Measurements from ENCODE around the gene DYNLT1.

Gene DYNLT1

DNA sequence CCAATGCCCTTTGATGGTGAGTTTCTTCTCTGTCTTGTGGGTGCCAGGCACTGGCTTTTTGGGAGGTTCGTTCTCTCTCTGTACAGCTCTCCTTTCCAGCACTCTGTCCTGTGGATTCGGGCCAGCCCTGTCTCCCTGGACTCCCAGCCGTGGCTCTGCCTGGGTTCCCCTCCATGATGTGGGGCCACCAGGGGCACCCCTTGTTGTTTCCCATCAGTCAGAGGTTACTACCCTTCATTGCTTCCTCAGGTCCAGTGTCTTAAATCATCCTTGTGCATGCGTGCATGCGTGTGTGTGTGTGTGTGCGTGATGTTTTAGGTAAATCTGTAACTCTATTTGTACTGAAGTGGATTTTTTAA is 40.5 kb downstream of the DYNLT1 start:
- H3K4me1 ChIP-seq (ENCODE audit: insufficient read depth, low read length): no peaks in the 10 kb centered on the region
- H3K4me3 ChIP-seq (ENCODE audit: low read length): no peak overlapping the region
- H3K9me3 ChIP-seq (ENCODE audit: insufficient read depth, low read depth, low read length): no peaks in the 10 kb centered on the region
- H3K27me3 ChIP-seq (ENCODE audit: insufficient read depth, low read length): no peaks in the 10 kb centered on the region
- H3K27ac ChIP-seq (ENCODE audit: low read depth, low read length): no peak overlapping the region
- 91% methylated on average over 6 of the region's 6 CpGs for WGBS
- peaks cover 53% of the 10 kb centered on the region for H3K36me3 ChIP-seq (ENCODE audit: insufficient read depth, low read length)
- H3K9ac ChIP-seq (ENCODE audit: low read depth, low read length): no peak overlapping the region

DNA sequence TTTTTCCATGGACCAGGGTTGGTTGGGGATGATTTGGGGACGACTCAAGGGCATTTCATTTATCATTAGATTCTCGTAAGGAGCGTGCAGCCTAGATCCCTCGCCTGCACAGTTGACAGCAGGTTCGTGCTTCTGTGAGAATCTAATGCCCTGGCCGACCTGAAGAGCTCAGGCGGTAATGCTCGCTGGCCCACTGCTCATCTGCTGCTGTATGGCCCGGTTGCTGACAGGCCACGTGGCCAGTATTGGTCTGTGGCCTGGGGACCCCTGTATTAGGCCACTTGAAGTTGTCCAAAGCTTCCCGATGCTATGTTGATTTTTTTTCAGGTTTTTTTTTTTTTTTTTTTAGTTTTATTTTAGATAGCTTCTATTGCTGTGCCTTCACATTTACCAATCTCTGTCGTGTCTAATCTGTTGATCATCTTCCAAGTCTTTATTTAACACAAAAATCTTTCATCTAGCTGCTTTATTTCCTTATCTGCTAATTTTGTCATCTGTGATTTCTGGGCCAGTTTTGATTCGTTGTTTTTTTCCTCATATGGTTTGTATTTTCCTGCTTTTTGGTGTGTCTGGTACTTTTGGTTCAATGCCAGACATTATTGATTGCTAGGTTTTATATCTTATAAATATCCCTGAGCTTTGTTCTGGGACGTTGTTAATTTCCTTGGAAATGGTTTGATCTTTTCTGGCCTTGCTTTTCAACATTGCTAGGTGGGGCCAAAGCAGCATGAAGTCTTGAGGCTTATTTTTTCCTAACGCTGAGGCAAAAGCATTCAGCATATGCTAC is 41.1 kb downstream of the DYNLT1 start:
- no peaks in the 10 kb centered on the region for H3K4me1 ChIP-seq (ENCODE audit: insufficient read depth, low read length)

DNA sequence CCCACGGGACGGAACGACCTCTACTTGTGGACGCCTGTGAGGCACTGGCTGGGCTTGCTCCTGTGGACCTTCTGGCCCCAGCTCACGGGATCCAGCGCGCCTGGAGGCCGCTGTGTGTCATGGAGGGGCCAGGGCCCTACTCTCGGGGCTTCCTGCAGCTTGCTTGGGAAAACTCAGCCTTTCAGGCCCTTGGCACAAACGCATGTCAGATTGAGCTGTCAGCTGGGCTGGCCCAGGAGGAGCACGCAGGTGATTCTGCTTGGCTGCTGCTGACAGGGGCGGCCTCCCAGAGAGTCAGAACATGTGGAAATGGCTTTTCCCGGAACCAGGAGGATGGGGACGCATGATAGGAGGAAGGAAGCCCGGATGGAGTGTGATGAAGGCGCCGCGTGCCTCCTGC is 44.9 kb downstream of the DYNLT1 start:
- H3K9me3 ChIP-seq (ENCODE audit: insufficient read depth, low read depth, low read length): no peaks in the 10 kb centered on the region
- H3K9ac ChIP-seq (ENCODE audit: low read depth, low read length): no peak overlapping the region
- peaks cover 54% of the 10 kb centered on the region for H3K36me3 ChIP-seq (ENCODE audit: insufficient read depth, low read length)
- no peak overlapping the region for H3K4me3 ChIP-seq (ENCODE audit: low read length)
- no peak overlapping the region for H3K27ac ChIP-seq (ENCODE audit: low read depth, low read length)
- H3K4me1 ChIP-seq (ENCODE audit: insufficient read depth, low read length): no peaks in the 10 kb centered on the region
- 96% methylated on average over 18 of the region's 18 CpGs for WGBS
- H3K27me3 ChIP-seq (ENCODE audit: insufficient read depth, low read length): no peaks in the 10 kb centered on the region

More for the DNA sequence above, 41.1 kb downstream of the DYNLT1 start:
- H3K9ac ChIP-seq (ENCODE audit: low read depth, low read length): no peak overlapping the region
- H3K36me3 ChIP-seq (ENCODE audit: insufficient read depth, low read length): peaks cover 49% of the 10 kb centered on the region
- 92% methylated on average over 14 of the region's 15 CpGs for WGBS
- H3K27me3 ChIP-seq (ENCODE audit: insufficient read depth, low read length): no peaks in the 10 kb centered on the region
- no peak overlapping the region for H3K4me3 ChIP-seq (ENCODE audit: low read length)
- no peak overlapping the region for H3K27ac ChIP-seq (ENCODE audit: low read depth, low read length)
- no peaks in the 10 kb centered on the region for H3K9me3 ChIP-seq (ENCODE audit: insufficient read depth, low read depth, low read length)

DNA sequence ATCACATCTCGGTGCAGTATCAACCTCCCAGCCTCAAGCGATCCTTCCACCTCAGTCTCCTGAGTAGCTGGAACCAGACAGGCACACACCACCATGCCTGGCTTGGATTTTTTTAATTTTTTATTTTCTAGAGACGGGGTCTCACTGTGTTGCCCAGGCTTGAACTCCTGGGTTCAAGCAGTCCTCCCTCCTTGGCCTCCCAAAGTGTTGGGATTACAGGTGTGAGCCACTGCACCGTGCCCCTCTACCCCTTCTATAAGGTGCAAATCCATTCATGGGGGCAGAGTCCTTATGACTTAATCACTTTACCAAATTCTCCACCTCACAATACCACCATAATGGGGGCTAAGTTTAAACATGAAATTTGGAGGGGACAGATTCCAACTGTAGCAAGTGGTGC is 47.0 kb downstream of the DYNLT1 start:
- Histone ChIP-seq H3K36me3 (ENCODE audit: insufficient read depth, low read length) (peaks cover 67% of the 10 kb centered on the region), H3K4me1 (ENCODE audit: insufficient read depth, low read length) (no peaks in the 10 kb centered on the region), H3K9ac (ENCODE audit: low read depth, low read length) (no peak overlapping the region), H3K27ac (ENCODE audit: low read depth, low read length) (no peak overlapping the region), H3K9me3 (ENCODE audit: insufficient read depth, low read depth, low read length) (no peaks in the 10 kb centered on the region), H3K27me3 (ENCODE audit: insufficient read depth, low read length) (no peaks in the 10 kb centered on the region), H3K4me3 (ENCODE audit: low read length) (no peak overlapping the region)
- 95% methylated on average over 4 of the region's 4 CpGs for WGBS

DNA sequence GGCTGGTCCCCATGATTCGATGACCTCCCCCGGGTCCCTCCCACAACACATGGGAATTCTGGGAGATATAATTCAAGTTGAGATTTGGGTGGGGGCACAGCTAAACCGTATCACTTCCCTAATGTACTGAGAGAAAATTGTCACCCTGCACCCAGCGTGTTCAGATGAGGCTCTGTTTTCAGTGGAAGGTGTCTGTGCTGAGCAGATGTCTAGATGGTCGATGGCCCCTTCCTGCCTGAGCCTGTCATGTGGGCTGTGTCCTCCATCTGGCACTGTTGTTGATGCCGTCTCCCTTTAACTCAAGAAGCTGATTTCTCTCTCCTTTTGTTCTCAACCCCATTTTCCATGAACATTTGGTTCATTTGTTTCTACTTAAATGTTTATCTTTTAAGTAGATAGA is 47.7 kb downstream of the DYNLT1 start:
- 97% methylated on average over 6 of the region's 6 CpGs for WGBS
- no peaks in the 10 kb centered on the region for H3K4me1 ChIP-seq (ENCODE audit: insufficient read depth, low read length)
- H3K4me3 ChIP-seq (ENCODE audit: low read length): no peak overlapping the region
- H3K27me3 ChIP-seq (ENCODE audit: insufficient read depth, low read length): no peaks in the 10 kb centered on the region
- H3K27ac ChIP-seq (ENCODE audit: low read depth, low read length): no peak overlapping the region
- no peaks in the 10 kb centered on the region for H3K9me3 ChIP-seq (ENCODE audit: insufficient read depth, low read depth, low read length)
- no peak overlapping the region for H3K9ac ChIP-seq (ENCODE audit: low read depth, low read length)
- H3K36me3 ChIP-seq (ENCODE audit: insufficient read depth, low read length): peaks cover 70% of the 10 kb centered on the region

DNA sequence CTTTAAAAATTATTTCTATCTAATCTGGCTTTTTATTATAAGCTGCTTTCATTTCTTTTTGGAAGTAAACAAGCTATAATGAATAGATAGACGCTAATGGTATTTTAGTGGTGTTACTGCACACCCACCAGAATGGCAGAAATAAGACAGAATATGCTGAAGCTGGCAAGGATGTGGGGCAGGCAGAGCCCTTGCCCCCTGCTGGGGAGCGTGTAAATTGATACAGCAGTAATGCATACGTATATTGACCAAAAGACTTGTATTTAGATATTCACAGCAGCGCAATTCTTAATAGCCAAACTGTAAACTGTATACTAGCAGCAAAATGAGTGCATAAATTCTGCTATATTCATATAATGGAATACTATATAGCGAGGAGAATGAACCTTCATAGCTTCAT is 49.3 kb downstream of the DYNLT1 start:
- H3K27me3 ChIP-seq (ENCODE audit: insufficient read depth, low read length): no peaks in the 10 kb centered on the region
- H3K27ac ChIP-seq (ENCODE audit: low read depth, low read length): no peak overlapping the region
- no peak overlapping the region for H3K4me3 ChIP-seq (ENCODE audit: low read length)
- H3K9ac ChIP-seq (ENCODE audit: low read depth, low read length): no peak overlapping the region
- WGBS: 97% methylated on average over 5 of the region's 5 CpGs
- H3K4me1 ChIP-seq (ENCODE audit: insufficient read depth, low read length): no peaks in the 10 kb centered on the region
- peaks cover 81% of the 10 kb centered on the region for H3K36me3 ChIP-seq (ENCODE audit: insufficient read depth, low read length)
- no peaks in the 10 kb centered on the region for H3K9me3 ChIP-seq (ENCODE audit: insufficient read depth, low read depth, low read length)

DNA sequence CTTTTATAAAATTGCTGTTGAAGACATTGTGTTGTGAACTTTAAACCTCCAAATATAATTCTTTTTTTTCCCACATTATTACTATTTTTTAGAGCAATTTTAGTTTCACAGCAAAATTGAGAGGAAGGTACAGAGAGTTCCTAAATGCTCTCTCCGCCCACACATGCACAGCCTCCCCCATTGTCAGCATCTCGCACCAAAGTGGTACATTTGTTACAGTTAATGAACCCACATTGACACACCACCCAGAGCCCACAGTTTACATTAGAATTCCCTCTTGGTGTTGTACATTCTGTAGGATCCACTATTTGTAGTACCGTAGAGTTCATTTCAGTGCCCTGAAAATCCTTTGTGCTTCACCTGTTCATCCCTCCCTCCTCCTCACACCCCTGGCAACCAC is 50.9 kb downstream of the DYNLT1 start:
- Histone ChIP-seq H3K4me3 (ENCODE audit: low read length) (no peak overlapping the region), H3K27me3 (ENCODE audit: insufficient read depth, low read length) (no peaks in the 10 kb centered on the region), H3K27ac (ENCODE audit: low read depth, low read length) (no peak overlapping the region), H3K9me3 (ENCODE audit: insufficient read depth, low read depth, low read length) (no peaks in the 10 kb centered on the region), H3K36me3 (ENCODE audit: insufficient read depth, low read length) (peaks cover 87% of the 10 kb centered on the region), H3K9ac (ENCODE audit: low read depth, low read length) (no peak overlapping the region), H3K4me1 (ENCODE audit: insufficient read depth, low read length) (no peaks in the 10 kb centered on the region)
- WGBS: 94% methylated on average over 3 of the region's 3 CpGs

DNA sequence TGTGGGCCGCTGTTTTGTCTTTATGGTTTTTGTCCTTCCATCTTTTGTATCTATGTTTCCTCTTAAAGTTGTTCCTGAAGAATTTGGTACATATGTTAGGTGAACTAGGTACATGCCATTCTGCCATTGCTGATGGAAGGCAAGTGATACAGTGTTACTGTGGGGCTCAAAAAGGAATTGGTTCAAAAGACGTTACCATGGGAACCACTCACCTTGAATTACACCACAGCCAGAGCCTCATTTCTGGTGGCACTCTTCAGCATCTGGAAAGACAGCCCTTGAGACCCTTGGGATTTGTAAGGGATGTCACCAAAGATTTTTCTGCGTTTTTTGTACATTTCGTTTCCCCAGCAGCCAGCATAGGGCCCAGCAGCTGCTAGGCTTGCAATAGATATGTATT is 52.7 kb downstream of the DYNLT1 start:
- Histone ChIP-seq H3K9ac (ENCODE audit: low read depth, low read length) (no peak overlapping the region), H3K27ac (ENCODE audit: low read depth, low read length) (no peak overlapping the region), H3K4me1 (ENCODE audit: insufficient read depth, low read length) (no peaks in the 10 kb centered on the region), H3K27me3 (ENCODE audit: insufficient read depth, low read length) (no peaks in the 10 kb centered on the region), H3K36me3 (ENCODE audit: insufficient read depth, low read length) (peaks cover 89% of the 10 kb centered on the region), H3K9me3 (ENCODE audit: insufficient read depth, low read depth, low read length) (no peaks in the 10 kb centered on the region), H3K4me3 (ENCODE audit: low read length) (no peak overlapping the region)
- 96% methylated on average over 4 of the region's 4 CpGs for WGBS

DNA sequence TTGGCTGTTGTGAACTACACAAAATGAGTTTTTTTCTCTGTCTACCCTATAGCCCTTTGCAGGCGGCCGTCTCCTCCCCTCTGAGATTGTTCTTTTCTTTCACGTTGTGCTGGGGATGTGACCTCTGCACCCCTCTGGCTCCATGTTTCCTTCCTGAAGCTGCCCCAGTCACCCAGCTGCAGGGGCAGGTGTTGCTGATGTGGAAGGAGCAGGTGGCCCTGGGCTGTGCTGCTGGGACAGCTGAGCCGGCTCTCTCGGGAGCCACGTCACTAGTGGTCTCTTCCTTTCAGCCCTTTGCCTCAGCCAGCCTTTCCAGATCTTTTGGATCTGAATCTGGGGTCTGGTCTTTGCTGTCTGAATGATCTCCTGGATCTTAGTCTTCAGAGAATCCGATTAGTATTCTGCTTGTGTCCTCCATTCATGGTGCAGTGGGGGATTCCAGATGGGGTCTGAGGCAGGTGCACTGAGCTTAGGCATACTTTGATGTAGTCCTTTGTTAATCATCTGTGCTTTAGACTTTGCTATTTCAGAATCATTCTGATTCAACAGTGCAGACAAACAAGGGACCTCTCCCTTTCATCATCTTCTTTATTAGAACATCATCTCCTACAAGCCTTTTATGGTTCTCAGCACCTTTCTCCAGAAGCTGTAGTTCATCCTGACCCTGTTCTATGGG is 53.3 kb downstream of the DYNLT1 start:
- 86% methylated on average over 7 of the region's 7 CpGs for WGBS

DNA sequence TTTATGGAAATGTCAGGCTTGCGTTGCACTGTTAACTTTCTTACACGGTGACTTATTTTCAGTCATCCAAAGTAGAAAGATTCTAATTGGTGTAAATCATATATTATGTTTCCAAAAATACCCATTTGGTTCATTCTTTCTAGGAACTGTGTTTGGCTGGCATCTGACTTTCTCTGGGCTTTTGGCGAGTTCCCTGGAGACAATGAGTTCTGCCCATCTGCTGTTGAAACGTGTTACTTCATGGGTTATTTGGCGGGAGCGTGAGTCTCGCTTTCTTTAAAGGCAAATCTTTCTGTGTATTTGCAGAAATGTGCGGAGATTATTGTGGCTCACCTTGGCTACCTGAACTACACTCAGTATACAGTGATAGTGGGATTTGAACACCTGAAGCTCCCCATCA is 55.2 kb downstream of the DYNLT1 start:
- H3K36me3 ChIP-seq (ENCODE audit: insufficient read depth, low read length): peaks cover 92% of the 10 kb centered on the region
- H3K9me3 ChIP-seq (ENCODE audit: insufficient read depth, low read depth, low read length): no peaks in the 10 kb centered on the region
- no peak overlapping the region for H3K4me3 ChIP-seq (ENCODE audit: low read length)
- no peaks in the 10 kb centered on the region for H3K27me3 ChIP-seq (ENCODE audit: insufficient read depth, low read length)
- 96% methylated on average over 8 of the region's 8 CpGs for WGBS
- H3K27ac ChIP-seq (ENCODE audit: low read depth, low read length): no peak overlapping the region
- no peaks in the 10 kb centered on the region for H3K4me1 ChIP-seq (ENCODE audit: insufficient read depth, low read length)
- H3K9ac ChIP-seq (ENCODE audit: low read depth, low read length): no peak overlapping the region

More for the DNA sequence above, 53.3 kb downstream of the DYNLT1 start:
- no peak overlapping the region for H3K4me3 ChIP-seq (ENCODE audit: low read length)
- no peak overlapping the region for H3K27ac ChIP-seq (ENCODE audit: low read depth, low read length)
- no peak overlapping the region for H3K9ac ChIP-seq (ENCODE audit: low read depth, low read length)
- no peaks in the 10 kb centered on the region for H3K27me3 ChIP-seq (ENCODE audit: insufficient read depth, low read length)
- no peaks in the 10 kb centered on the region for H3K9me3 ChIP-seq (ENCODE audit: insufficient read depth, low read depth, low read length)
- H3K4me1 ChIP-seq (ENCODE audit: insufficient read depth, low read length): no peaks in the 10 kb centered on the region
- H3K36me3 ChIP-seq (ENCODE audit: insufficient read depth, low read length): peaks cover 89% of the 10 kb centered on the region

DNA sequence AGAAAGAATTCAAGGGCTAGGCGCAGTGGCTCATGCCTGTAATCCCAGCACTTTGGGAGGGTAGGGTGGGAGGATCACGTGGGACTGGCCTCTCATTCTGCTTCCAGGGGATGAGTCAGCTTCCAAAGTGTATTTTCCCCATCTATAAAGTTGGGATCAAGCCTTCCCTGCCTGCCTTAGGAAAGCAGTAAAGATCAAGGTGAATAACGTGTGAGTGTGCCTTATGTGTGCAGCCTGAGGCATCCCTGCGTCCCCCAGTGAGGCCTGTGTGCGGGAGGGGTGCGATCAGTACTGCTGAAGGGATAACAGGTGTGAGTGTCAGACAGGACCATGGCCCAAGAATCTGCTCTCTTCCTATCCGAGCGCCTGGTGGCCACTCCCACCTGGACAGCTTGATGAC is 57.9 kb downstream of the DYNLT1 start:
- Histone ChIP-seq H3K36me3 (ENCODE audit: insufficient read depth, low read length) (peaks cover 85% of the 10 kb centered on the region), H3K4me3 (ENCODE audit: low read length) (no peak overlapping the region), H3K9me3 (ENCODE audit: insufficient read depth, low read depth, low read length) (no peaks in the 10 kb centered on the region), H3K4me1 (ENCODE audit: insufficient read depth, low read length) (no peaks in the 10 kb centered on the region), H3K27me3 (ENCODE audit: insufficient read depth, low read length) (no peaks in the 10 kb centered on the region), H3K27ac (ENCODE audit: low read depth, low read length) (no peak overlapping the region), H3K9ac (ENCODE audit: low read depth, low read length) (no peak overlapping the region)
- WGBS: 92% methylated on average over 8 of the region's 8 CpGs
